Erythroblast (primary cell): ENCODE results near the gene P4HA3.

Source experiments
- GATA1 ChIP-seq: IDR thresholded peaks from 2 replicates; pipeline ENCODE4 v1.6.1; 2011; ENCODE audit warnings: low read depth, mild to moderate bottlenecking, control low read depth, low read length, moderate library complexity
- POLR2A ChIP-seq: IDR thresholded peaks from 2 replicates; pipeline ENCODE4 v1.6.1; 2011; ENCODE audit warnings: mild to moderate bottlenecking, low read length

DNA sequence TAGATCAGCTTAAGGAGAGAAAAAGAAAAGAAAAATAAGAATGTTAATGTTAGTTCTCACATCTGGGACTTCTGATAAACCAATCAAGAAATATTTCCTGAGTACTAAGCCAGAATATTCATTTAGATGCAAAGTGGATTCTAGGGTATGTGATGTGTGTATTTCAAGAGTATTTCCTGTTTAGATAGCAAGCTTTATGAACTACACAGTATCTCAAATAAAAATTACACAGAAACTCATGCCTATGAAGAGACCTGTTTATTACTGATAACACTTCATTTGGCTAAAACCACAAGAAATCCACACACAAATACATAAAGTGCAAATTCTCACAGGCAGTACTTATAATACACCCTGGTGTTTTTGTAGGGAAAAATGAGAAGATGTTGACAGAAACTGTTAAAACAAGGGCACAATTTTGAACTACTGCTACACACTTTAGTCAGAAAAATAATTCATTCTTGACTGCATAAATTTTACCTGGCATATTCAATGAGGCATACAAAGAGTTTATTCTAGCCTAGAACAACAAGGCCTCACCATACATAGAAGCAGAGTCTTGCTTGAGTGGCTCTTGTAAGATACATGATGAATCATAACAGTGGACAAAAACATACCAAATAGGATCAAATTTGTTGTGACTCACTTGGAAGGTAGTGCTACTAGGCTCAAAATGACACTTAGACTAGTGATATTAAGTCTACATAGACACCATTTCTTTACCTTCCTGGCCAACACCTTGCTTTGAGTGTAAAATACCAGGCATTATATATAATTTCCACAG is 18.8 kb upstream of the P4HA3 start:
- TF ChIP-seq POLR2A = peak; percentile 36
- TF ChIP-seq GATA1 = no peak
